H9 (cell line): Measurements from ENCODE around the gene CDH23. TPM values are rescaled to one million over a fixed set of nuclear protein-coding genes. Genes with fewer than 3 reads are reported as not detected.

ENCODE experiments used
- DNase-seq: peaks from one replicate; pipeline ENCODE4 v3.0.0-alpha.2; 2017
- H2AFZ ChIP-seq: one replicate; pipeline ENCODE4 v1.6.1; 2013; ENCODE audit warnings: mild to moderate bottlenecking, low read length, control low read depth, moderate library complexity
- H2AK5ac ChIP-seq: 2 replicates; pipeline ENCODE4 v1.6.1; 2013; ENCODE audit warnings: low read length, control low read depth, mixed read lengths; ENCODE audit not compliant: insufficient read length
- H2BK120ac ChIP-seq: one replicate; pipeline ENCODE4 v1.6.1; 2013; ENCODE audit warnings: low read depth, mild to moderate bottlenecking, low read length, control low read depth, inconsistent platforms; ENCODE audit not compliant: poor library complexity, severe bottlenecking
- H2BK12ac ChIP-seq: 2 replicates; pipeline ENCODE4 v1.6.1; 2013; ENCODE audit warnings: low read length, control low read depth, mixed read lengths, low read depth; ENCODE audit not compliant: insufficient read length
- H2BK15ac ChIP-seq: 2 replicates; pipeline ENCODE4 v1.6.1; 2013; ENCODE audit warnings: low read depth, low read length, control low read depth
- H2BK20ac ChIP-seq: one replicate; pipeline ENCODE4 v1.6.1; 2013; ENCODE audit warnings: low read depth, mild to moderate bottlenecking, low read length, control low read depth, inconsistent platforms; ENCODE audit not compliant: poor library complexity, severe bottlenecking
- H2BK5ac ChIP-seq: 2 replicates; pipeline ENCODE4 v1.6.1; 2013; ENCODE audit warnings: low read length, control low read depth, mixed read lengths; ENCODE audit not compliant: insufficient read length
- H3K14ac ChIP-seq: 2 replicates; pipeline ENCODE4 v1.6.1; 2013; ENCODE audit warnings: low read length, control low read depth; ENCODE audit not compliant: insufficient read depth
- H3K18ac ChIP-seq: 2 replicates; pipeline ENCODE4 v1.6.1; 2013; ENCODE audit warnings: low read depth, mild to moderate bottlenecking, mixed read lengths, low read length, control low read depth; ENCODE audit not compliant: insufficient read length
- H3K23ac ChIP-seq: 2 replicates; pipeline ENCODE4 v1.6.1; 2013; ENCODE audit warnings: low read length, control low read depth, mixed read lengths, low read depth; ENCODE audit not compliant: insufficient read length
- H3K23me2 ChIP-seq: 2 replicates; pipeline ENCODE4 v1.6.1; 2013; ENCODE audit warnings: low read depth, mild to moderate bottlenecking, mixed read lengths, low read length, control low read depth; ENCODE audit not compliant: insufficient read length, poor library complexity, severe bottlenecking
- H3K27ac ChIP-seq: 2 replicates; pipeline ENCODE4 v1.5.1; 2013; ENCODE audit warnings: low read length, control low read depth, mixed read lengths, low read depth; ENCODE audit not compliant: insufficient read length
- H3K27me3 ChIP-seq: 2 replicates; pipeline ENCODE4 v1.6.1; 2013; ENCODE audit warnings: low read length, control low read depth, inconsistent platforms; ENCODE audit not compliant: insufficient read depth
- H3K4ac ChIP-seq: 2 replicates; pipeline ENCODE4 v1.6.1; 2013; ENCODE audit warnings: low read depth, mild to moderate bottlenecking, control low read depth, inconsistent platforms, low read length, moderate library complexity
- H3K4me1 ChIP-seq: 2 replicates; pipeline ENCODE4 v1.6.1; 2013; ENCODE audit warnings: low read length, control low read depth, inconsistent platforms; ENCODE audit not compliant: insufficient read depth
- H3K4me2 ChIP-seq: 2 replicates; pipeline ENCODE4 v1.6.1; 2013; ENCODE audit warnings: low read length, control low read depth, mixed read lengths; ENCODE audit not compliant: insufficient read length, insufficient read depth
- H3K56ac ChIP-seq: 2 replicates; pipeline ENCODE4 v1.6.1; 2013; ENCODE audit warnings: low read depth, mild to moderate bottlenecking, mixed read lengths, low read length, control low read depth; ENCODE audit not compliant: insufficient read length
- H3K79me1 ChIP-seq: 2 replicates; pipeline ENCODE4 v1.6.1; 2013; ENCODE audit warnings: low read depth, mild to moderate bottlenecking, moderate library complexity, low read length, control low read depth, inconsistent platforms; ENCODE audit not compliant: insufficient read depth, poor library complexity, severe bottlenecking
- H3K79me2 ChIP-seq: 2 replicates; pipeline ENCODE4 v1.6.1; 2013; ENCODE audit warnings: low read length, control low read depth, inconsistent platforms; ENCODE audit not compliant: insufficient read depth
- H3K9ac ChIP-seq: 2 replicates; pipeline ENCODE4 v1.6.1; 2013; ENCODE audit warnings: low read length, control low read depth, mixed read lengths; ENCODE audit not compliant: insufficient read length; ENCODE audit errors: extremely low read depth
- H3K9me3 ChIP-seq: one replicate; pipeline ENCODE4 v1.6.1; 2013; ENCODE audit warnings: low read depth, low read length, inconsistent platforms; ENCODE audit not compliant: control insufficient read depth
- H3T11ph ChIP-seq: one replicate; pipeline ENCODE4 v1.6.1; 2013; ENCODE audit warnings: mild to moderate bottlenecking, low read length, control low read depth, inconsistent platforms
- H4K20me1 ChIP-seq: one replicate; pipeline ENCODE4 v1.6.1; 2013; ENCODE audit not compliant: control insufficient read depth, insufficient read length, insufficient read depth
- H4K5ac ChIP-seq: 2 replicates; pipeline ENCODE4 v1.6.1; 2013; ENCODE audit warnings: low read depth, mild to moderate bottlenecking, mixed read lengths, low read length, control low read depth; ENCODE audit not compliant: insufficient read length
- H4K8ac ChIP-seq: replicated peaks from 2 replicates; pipeline ENCODE4 v1.6.1; 2013; ENCODE audit warnings: low read length, control low read depth, mixed read lengths, low read depth; ENCODE audit not compliant: insufficient read length
- H4K91ac ChIP-seq: 2 replicates; pipeline ENCODE4 v1.6.1; 2013; ENCODE audit warnings: low read depth, mild to moderate bottlenecking, moderate library complexity, mixed read lengths, low read length, control low read depth; ENCODE audit not compliant: insufficient read length
- H3K27ac Mint-ChIP-seq, 3 experiments: 2 replicates in 2 of 3; 3 replicates in 1 of 3; pipeline ENCODE4 v1.8.0; 2020 to 2021; ENCODE audit warnings: mixed read lengths in 3 of 3, mild to moderate bottlenecking in 1 of 3, moderate library complexity in 1 of 3
- H3K27me3 Mint-ChIP-seq: 2 replicates; pipeline ENCODE4 v1.8.0; 2021; ENCODE audit warnings: low read depth, mild to moderate bottlenecking, moderate library complexity, mixed read lengths
- H3K36me3 Mint-ChIP-seq, 3 experiments: 2 replicates in 2 of 3; 3 replicates in 1 of 3; pipeline ENCODE4 v1.8.0; 2020 to 2021; ENCODE audit warnings: low read depth in 3 of 3, mixed read lengths in 3 of 3; ENCODE audit not compliant: insufficient read depth in 1 of 3
- H3K4me1 Mint-ChIP-seq, 2 experiments: 2 replicates each; pipeline ENCODE4 v1.8.0; 2020; ENCODE audit warnings: mixed read lengths in 2 of 2
- H3K4me3 Mint-ChIP-seq, 2 experiments: 2 replicates in 1 of 2; 3 replicates in 1 of 2; pipeline ENCODE4 v1.8.0; 2020 to 2021; ENCODE audit warnings: mild to moderate bottlenecking in 2 of 2, mixed read lengths in 2 of 2, moderate library complexity in 1 of 2
- H3K9me3 Mint-ChIP-seq, 2 experiments: 2 replicates in 1 of 2; 3 replicates in 1 of 2; pipeline ENCODE4 v1.8.0; 2020; ENCODE audit warnings: mild to moderate bottlenecking in 2 of 2, mixed read lengths in 2 of 2, moderate library complexity in 1 of 2
- CTCF ChIP-seq: fragments of 200-600 bp; sonication (generic); conservative IDR thresholded peaks from 3 replicates; pipeline ENCODE4 v1.8.0; 2021; ENCODE audit warnings: antibody characterized with exemption, mild to moderate bottlenecking
- WGBS: extraction: QIAGEN DNeasy Blood & Tissue Kit; methylation state at CpG from one replicate; pipeline ENCODE4 v1.1.7; 2013; ENCODE audit warnings: missing lambda C conversion rate, low lambda C conversion rate, mixed read lengths; ENCODE audit not compliant: insufficient read length; ENCODE audit errors: extremely low coverage; 5-methylcytosine and 5-hydroxymethylcytosine counted together
- total RNA-seq: library from RNA; stranded (reverse); gene quantifications from 2 replicates; pipeline ENCODE4 v1.2.1, GENCODE V29; 2021

CDH23 gene
- total RNA-seq, 1 experiment from 2014 or later = 2.1 TPM

- no peak overlapping the region for H3K23ac ChIP-seq
- H3K4me3 Mint-ChIP-seq = no peak overlapping the region
- H3K79me2 ChIP-seq = no peaks in the 10 kb centered on the region
- no peaks in the 10 kb centered on the region for H4K20me1 ChIP-seq
- no peak overlapping the region for H3K9ac ChIP-seq
- no CpG with 5 or more reads among the region's 21 CpGs for WGBS
- H3K4me1 ChIP-seq = no peaks in the 10 kb centered on the region
- H3K27ac Mint-ChIP-seq = no peak overlapping the region
- H2BK12ac ChIP-seq = no peak overlapping the region
- no peak overlapping the region for H4K5ac ChIP-seq
- peaks cover 4 to 9% of the 10 kb centered on the region in 2 experiments; a peak in 3 of 4 replicates for H3K4me1 Mint-ChIP-seq
- TF ChIP-seq CTCF = no peak
- H3K9me3 ChIP-seq = no peaks in the 10 kb centered on the region
- no peak overlapping the region for H2BK120ac ChIP-seq
- H3K4me2 ChIP-seq = no peak overlapping the region
- no peak overlapping the region for H3K27ac ChIP-seq
- H2AK5ac ChIP-seq = no peak overlapping the region
- H2BK5ac ChIP-seq = no peak overlapping the region
- H3K56ac ChIP-seq = no peak overlapping the region
- H2AFZ ChIP-seq = no peak overlapping the region
- H4K8ac ChIP-seq = no peak overlapping the region
- no peak overlapping the region for H2BK15ac ChIP-seq
- H3T11ph ChIP-seq = no peak overlapping the region
- no peak overlapping the region for H3K14ac ChIP-seq
- no peaks in the 10 kb centered on the region for H3K27me3 ChIP-seq
- H3K27me3 Mint-ChIP-seq = no peaks in the 10 kb centered on the region; the same call in none of the 2 replicates
- no peaks in the 10 kb centered on the region for H3K36me3 Mint-ChIP-seq
- H3K23me2 ChIP-seq = no peaks in the 10 kb centered on the region
- H3K4ac ChIP-seq = no peak overlapping the region
- DNase-seq = no peak
- no peak overlapping the region for H3K18ac ChIP-seq
- H3K79me1 ChIP-seq = no peaks in the 10 kb centered on the region
- H2BK20ac ChIP-seq = no peak overlapping the region
- no peaks in the 10 kb centered on the region for H3K9me3 Mint-ChIP-seq
- H4K91ac ChIP-seq = no peak overlapping the region
Measured at GRCh38 chr10:71582506-71583475, 186.1 kb downstream of the CDH23 start.
